Esophagus muscularis mucosa (tissue), 4 donors: Measurements from ENCODE around the gene MTNR1B. TPM values are rescaled to one million over a fixed set of nuclear protein-coding genes. Genes with fewer than 3 reads are reported as not detected.

Source experiments
- DNase-seq: peaks from one replicate; pipeline ENCODE4 v3.0.0-alpha.2; 2017; ENCODE audit errors: extremely low spot score
- H3K27ac ChIP-seq, 4 donors: fragments of 200-600 bp; sonication (generic); replicated peaks in 1 of 4; 1 replicate in 3 of 4; 2 replicates in 1 of 4; pipeline ENCODE4 v1.5.1; 2016 to 2019; ENCODE audit warnings: mild to moderate bottlenecking in 1 of 4
- H3K27me3 ChIP-seq, 4 donors: fragments of 200-600 bp; sonication (generic); one replicate each; pipeline versions ENCODE4 v1.5.1 to v1.6.0; 2016 to 2019
- H3K36me3 ChIP-seq, 4 donors: fragments of 200-600 bp; sonication (generic); one replicate each; pipeline ENCODE4 v1.5.1; 2016 to 2019
- H3K4me1 ChIP-seq, 4 donors: fragments of 200-600 bp; sonication (generic); one replicate each; pipeline ENCODE4 v1.5.1; 2016 to 2019
- H3K4me3 ChIP-seq, 4 donors: fragments of 200-600 bp; sonication (generic); 1 replicate in 2 of 4; 2 replicates in 2 of 4; pipeline ENCODE4 v1.5.1; 2016 to 2019; ENCODE audit warnings: mild to moderate bottlenecking in 4 of 4, moderate library complexity in 1 of 4
- H3K9me3 ChIP-seq, 4 donors: fragments of 200-600 bp; sonication (generic); 1 replicate in 3 of 4; 2 replicates in 1 of 4; pipeline ENCODE4 v1.5.1; 2016 to 2019
- CTCF ChIP-seq, 3 experiments: fragments of 200-600 bp in 2 of 3; fragments of 450-650 bp in 1 of 3; sonication (generic) in 2 of 3; IDR thresholded peaks; one replicate each; pipeline ENCODE4 v1.5.1; 2017 to 2019; ENCODE audit warnings: antibody characterized with exemption in 3 of 3, mild to moderate bottlenecking in 2 of 3, moderate library complexity in 1 of 3
- EP300 ChIP-seq: sonication (generic); formaldehyde crosslinking; IDR thresholded peaks from one replicate; pipeline ENCODE4 v1.6.1; 2017; ENCODE audit warnings: antibody characterized with exemption
- POLR2A ChIP-seq: fragments of 450-650 bp; IDR thresholded peaks from one replicate; pipeline ENCODE4 v1.6.1; 2017; ENCODE audit warnings: antibody characterized with exemption, moderate library complexity, mild to moderate bottlenecking, low read depth
- POLR2AphosphoS5 ChIP-seq, 2 donors: sonication (generic); formaldehyde crosslinking; IDR thresholded peaks; one replicate each; pipeline ENCODE4 v1.6.1; 2017; ENCODE audit warnings: antibody characterized with exemption in 2 of 2
- WGBS: methylation state at CpG from one replicate; pipeline ENCODE4 v1.1.5; 2018; 5-methylcytosine and 5-hydroxymethylcytosine counted together
- intact Hi-C: fragments of 100-400 bp; cut with DNase I; formaldehyde crosslinking; loops from one replicate; pipeline ENCODE4 v1.15.1; 2023
- total RNA-seq, 4 donors: library from RNA; depleted of rRNA; stranded (reverse); fragments of >200 nt; gene quantifications; one replicate each; pipeline versions ENCODE4 v1.1.0 to v1.2.1, GENCODE V29; 2016

Gene MTNR1B
- total RNA-seq, 4 donors from 2014 or later, result not detected

DNA sequence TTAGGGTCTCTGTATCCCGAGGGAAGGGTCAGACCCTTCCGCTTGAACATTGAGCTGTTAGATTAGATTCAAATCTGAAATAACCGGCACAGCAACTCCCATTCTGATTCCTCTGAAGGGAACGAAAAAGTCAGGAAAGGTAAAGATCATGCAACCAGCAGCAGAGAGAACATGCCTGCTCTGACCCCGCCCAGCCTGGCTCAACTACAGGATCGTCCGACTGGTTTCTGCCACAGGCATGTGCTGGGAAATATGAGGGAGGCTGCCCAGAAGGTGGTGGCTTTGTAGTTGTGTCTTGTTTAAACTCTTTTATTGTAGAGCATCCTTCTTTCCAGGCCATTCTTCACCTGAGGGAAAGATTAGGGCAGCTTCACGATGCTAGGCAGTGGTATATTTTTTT lies 5.0 kb upstream of the MTNR1B start:
- intact Hi-C loops, result no loop called here
- Histone ChIP-seq H3K4me1 (peaks cover 0 to 2% (median 1%) of the 10 kb centered on the region in 4 donors), H3K9me3 (no peaks in the 10 kb centered on the region), H3K36me3 (no peaks in the 10 kb centered on the region), H3K27ac (no peak overlapping the region), H3K27me3 (peaks cover 0 to 13% (median 2%) of the 10 kb centered on the region in 4 donors), H3K4me3 (no peak overlapping the region)
- no peak for DNase-seq
- WGBS, result 73% methylated on average over 8 of the region's 8 CpGs
- TF ChIP-seq POLR2AphosphoS5 (IDR thresholded peaks at IDR 0.05) (no peak), CTCF (IDR thresholded peaks at IDR 0.05) (no peak), POLR2A (no peak), EP300 (no peak)

- Histone ChIP-seq H3K4me1 (peaks cover 0 to 7% (median 3%) of the 10 kb centered on the region in 4 donors), H3K27me3 (peaks cover 0 to 20% (median 4%) of the 10 kb centered on the region in 4 donors), H3K9me3 (no peaks in the 10 kb centered on the region), H3K4me3 (no peak overlapping the region), H3K27ac (no peak overlapping the region), H3K36me3 (no peaks in the 10 kb centered on the region)
- no peak for DNase-seq
- WGBS, result 82% methylated on average over 2 of the region's 2 CpGs
- intact Hi-C loops, result no loop called here
- TF ChIP-seq CTCF (IDR thresholded peaks at IDR 0.05), result no peak
- TF ChIP-seq POLR2AphosphoS5 (IDR thresholded peaks at IDR 0.05), result no peak
- TF ChIP-seq POLR2A, result no peak
- no peak for TF ChIP-seq EP300
Observed at GRCh38 chr11:92965196-92965595, 4.3 kb upstream of the MTNR1B start.

GRCh38 chr11:92967178-92967577 lies 2.3 kb upstream of the MTNR1B start:
- TF ChIP-seq POLR2AphosphoS5 (IDR thresholded peaks at IDR 0.05) (no peak), EP300 (no peak)
- intact Hi-C loops, result no loop called here

DNA sequence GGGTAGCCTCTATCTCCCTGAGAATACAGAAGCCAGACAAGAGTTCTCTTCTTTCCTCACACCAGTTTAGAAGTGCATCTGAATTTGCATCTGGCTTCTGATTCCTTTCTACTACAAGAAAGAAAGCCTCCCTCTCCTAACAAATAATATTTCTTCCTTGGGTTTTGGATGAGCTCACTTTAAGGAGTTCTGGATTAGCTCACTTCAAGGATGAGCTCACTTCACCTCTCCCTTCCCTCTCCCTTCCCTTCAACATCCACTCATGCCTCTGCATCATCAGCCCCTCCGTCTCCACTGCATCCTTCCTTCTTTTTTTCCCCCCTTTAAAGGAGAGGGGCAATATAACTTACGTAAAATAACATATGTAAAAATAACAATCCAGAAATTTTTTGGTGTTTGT lies 1.6 kb upstream of the MTNR1B start:
- H3K4me3 ChIP-seq, result no peak overlapping the region
- no peak for DNase-seq
- intact Hi-C loops, result no loop called here
- H3K36me3 ChIP-seq, result no peaks in the 10 kb centered on the region
- H3K27ac ChIP-seq, result no peak overlapping the region
- H3K9me3 ChIP-seq, result no peaks in the 10 kb centered on the region
- TF ChIP-seq POLR2A, result no peak
- TF ChIP-seq POLR2AphosphoS5 (IDR thresholded peaks at IDR 0.05), result no peak
- no peak for TF ChIP-seq CTCF (IDR thresholded peaks at IDR 0.05)
- TF ChIP-seq EP300, result no peak
- 93% methylated on average over 2 of the region's 2 CpGs for WGBS
- H3K27me3 ChIP-seq, result peaks cover 0 to 27% (median 4%) of the 10 kb centered on the region in 4 donors
- peaks cover 0 to 7% (median 3%) of the 10 kb centered on the region in 4 donors for H3K4me1 ChIP-seq

More at GRCh38 chr11:92967178-92967577, 2.3 kb upstream of the MTNR1B start:
- no peak for DNase-seq
- peaks cover 0 to 28% (median 4%) of the 10 kb centered on the region in 4 donors for H3K27me3 ChIP-seq
- H3K9me3 ChIP-seq, result no peaks in the 10 kb centered on the region
- H3K4me1 ChIP-seq, result peaks cover 0 to 7% (median 3%) of the 10 kb centered on the region in 4 donors
- no peaks in the 10 kb centered on the region for H3K36me3 ChIP-seq
- 93% methylated on average over 2 of the region's 2 CpGs for WGBS
- no peak overlapping the region for H3K4me3 ChIP-seq
- H3K27ac ChIP-seq, result no peak overlapping the region

DNA sequence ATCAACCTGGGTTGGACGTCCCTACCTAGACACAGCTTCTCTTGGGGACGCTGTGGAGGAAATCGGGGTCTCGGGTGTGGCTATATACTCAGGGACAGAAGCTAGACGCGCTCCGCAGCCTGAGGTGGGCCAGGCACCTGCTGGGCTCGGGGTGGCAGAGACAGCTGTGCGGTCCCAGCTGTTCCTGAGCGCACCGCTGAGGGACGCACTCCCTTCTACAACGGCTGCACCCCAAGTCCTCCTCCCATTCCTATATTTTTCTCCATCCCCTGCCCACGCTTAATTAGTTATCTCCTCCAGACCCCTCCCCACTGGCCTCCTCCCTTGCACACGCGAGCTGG lies 188 bp upstream of the MTNR1B start:
- intact Hi-C loops, result no loop called here
- Histone ChIP-seq H3K9me3 (no peaks in the 10 kb centered on the region), H3K27me3 (peaks cover 0 to 27% (median 4%) of the 10 kb centered on the region in 4 donors), H3K4me1 (peaks cover 0 to 7% (median 3%) of the 10 kb centered on the region in 4 donors), H3K36me3 (no peaks in the 10 kb centered on the region), H3K4me3 (no peak overlapping the region), H3K27ac (no peak overlapping the region)
- TF ChIP-seq CTCF (IDR thresholded peaks at IDR 0.05), result no peak
- no peak for TF ChIP-seq EP300
- TF ChIP-seq POLR2A, result no peak
- TF ChIP-seq POLR2AphosphoS5 (IDR thresholded peaks at IDR 0.05), result no peak
- 16% methylated on average over 15 of the region's 16 CpGs for WGBS
- no peak for DNase-seq
